ENCODE results near the gene WWOX.

The WWOX gene

GRCh38 chr16:78987666-78988065 lies 888.2 kb downstream of the WWOX start:
- DNase-seq, result no peak

DNA sequence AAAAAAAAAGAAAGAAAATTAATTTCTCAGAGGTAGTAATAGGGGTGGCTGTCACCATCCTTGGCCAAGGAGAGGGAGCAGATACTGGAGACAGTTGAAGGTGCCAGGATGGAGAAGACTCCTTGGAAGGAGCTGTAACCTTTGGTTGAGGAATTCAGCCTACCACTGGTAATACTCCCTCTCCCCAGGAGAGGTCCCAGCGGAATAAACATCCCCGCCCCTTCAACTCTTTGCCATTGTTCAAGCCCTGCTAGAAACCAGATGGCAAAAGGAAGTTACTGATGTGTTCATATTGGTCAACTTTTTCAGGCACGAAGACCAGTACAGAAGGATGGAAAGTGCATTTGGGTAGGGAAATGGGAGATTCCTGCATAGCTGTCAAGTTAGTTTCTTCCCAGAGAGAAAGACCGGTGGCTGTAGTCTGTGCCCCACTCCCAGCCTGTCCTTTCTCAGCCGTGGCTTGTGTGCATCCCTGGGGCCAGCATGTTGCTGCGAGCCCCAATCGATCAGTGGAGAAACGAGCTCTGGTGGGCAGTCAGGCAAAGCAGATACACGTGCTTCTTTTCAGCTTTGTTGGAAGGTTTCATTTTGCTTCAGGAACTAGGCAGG lies 889.0 kb downstream of the WWOX start:
- DNase-seq, result no peak

GRCh38 chr16:78990309-78990701 lies 890.9 kb downstream of the WWOX start:
- no peak for DNase-seq

GRCh38 chr16:78992001-78992400 lies 892.5 kb downstream of the WWOX start:
- DNase-seq, result no peak

GRCh38 chr16:78993346-78993745 lies 893.9 kb downstream of the WWOX start:
- DNase-seq, result no peak

- no peak for DNase-seq
Observed at GRCh38 chr16:78994135-78994745, 894.8 kb downstream of the WWOX start.

DNA sequence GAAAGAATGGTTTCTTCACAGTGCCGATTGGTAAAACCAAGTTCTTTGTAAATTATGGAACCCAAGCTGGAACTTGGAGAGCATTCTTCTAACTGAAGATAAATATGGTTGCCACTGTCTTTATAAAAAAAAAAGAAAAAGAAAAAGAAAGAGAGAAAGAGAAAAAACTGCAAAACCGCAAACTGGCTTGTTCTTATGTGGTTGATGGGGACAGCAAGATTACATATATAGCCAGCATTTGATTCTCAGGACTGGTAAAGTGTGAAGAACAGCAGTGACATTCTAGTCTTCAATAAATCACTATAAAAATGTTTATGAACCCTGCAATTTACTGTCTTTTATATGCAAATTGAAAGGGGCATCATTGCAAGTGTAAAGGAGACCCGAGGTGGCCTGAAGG lies 896.0 kb downstream of the WWOX start:
- DNase-seq, result no peak

- no peak for DNase-seq
Observed at GRCh38 chr16:78996790-78997189, 897.3 kb downstream of the WWOX start.

DNA sequence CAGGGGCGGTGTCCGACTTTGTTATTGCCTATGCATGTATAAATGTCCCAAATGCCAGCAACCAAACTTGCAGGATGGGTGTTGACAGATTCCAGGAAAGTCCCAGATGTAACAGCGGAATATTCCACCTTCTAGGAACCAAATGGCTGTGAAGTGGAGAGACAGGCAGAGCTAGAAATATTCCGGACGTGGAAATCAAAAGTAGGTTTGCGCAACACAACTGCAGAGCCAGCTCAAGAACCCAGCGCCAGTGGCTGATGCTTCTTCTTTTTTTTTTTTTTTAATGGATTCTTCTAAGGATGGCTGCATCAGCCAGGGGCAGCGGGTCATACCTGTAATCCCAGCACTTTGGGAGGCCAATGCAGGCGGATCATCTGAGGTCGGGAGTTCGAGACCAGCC lies 899.4 kb downstream of the WWOX start:
- DNase-seq, result no peak

DNA sequence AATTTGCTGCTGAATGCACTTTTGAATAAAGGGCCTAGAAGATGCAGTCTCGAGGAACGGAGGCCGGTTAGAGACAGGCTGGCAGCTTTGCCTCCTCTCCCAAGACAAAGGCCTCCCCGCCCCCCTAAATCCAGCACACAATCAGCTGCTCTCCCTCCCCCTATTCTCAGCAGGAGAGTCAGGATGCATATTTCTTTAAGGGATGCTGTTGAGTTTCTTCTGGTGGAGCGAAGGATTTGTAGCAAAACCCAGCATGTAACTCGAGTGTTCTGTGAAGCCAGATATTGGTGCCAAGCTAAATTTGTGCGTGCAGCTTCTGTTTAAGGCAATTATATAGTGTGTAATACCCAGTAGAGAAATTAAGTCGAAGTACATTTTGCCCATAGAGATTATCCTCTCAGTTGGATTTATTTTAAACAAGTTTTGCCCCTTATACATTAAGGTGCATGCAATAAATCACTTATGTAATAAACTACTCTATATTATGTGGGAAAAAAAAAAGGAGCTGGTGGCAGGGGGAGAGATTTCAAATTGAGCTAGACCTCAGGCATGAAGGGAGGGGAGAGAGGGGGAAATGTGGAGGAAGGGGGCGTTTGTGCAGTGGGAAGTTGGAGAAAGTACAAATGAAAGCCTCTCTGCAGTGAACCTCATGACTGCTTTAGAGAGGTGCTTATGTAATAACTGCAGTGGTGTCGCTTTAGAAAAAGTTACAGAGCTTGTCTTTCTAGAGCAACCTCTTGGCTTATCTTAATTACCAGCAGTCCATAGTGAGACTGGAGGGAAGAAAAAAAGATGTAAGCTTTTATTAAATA lies 901.9 kb downstream of the WWOX start:
- no peak for DNase-seq

- no peak for DNase-seq
Observed at GRCh38 chr16:79003026-79003609, 903.7 kb downstream of the WWOX start.

- no peak for DNase-seq
Observed at GRCh38 chr16:79004309-79004708, 904.9 kb downstream of the WWOX start.

GRCh38 chr16:79005096-79005495 lies 905.6 kb downstream of the WWOX start:
- DNase-seq, result no peak

DNA sequence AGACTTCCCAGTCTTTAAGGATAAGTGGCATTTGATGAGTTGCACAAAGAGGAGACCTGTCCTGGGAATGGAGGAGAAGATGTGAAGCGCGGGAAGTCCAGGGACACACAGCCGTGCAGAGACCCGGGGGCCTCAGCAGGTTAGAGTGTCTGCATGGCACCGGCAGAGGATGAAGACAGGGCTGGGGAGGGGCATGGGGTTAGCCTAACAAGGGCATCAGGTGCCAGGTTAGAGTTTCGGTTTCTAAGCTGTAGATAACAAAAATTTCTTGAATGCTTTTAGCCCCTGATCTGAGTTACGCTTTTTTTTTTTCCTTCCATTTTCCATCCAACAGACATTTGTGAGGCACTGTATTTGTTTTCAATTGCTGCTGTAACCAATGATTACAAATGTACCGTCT lies 906.8 kb downstream of the WWOX start:
- DNase-seq, result no peak

GRCh38 chr16:79006765-79007164 lies 907.3 kb downstream of the WWOX start:
- DNase-seq, result no peak

DNA sequence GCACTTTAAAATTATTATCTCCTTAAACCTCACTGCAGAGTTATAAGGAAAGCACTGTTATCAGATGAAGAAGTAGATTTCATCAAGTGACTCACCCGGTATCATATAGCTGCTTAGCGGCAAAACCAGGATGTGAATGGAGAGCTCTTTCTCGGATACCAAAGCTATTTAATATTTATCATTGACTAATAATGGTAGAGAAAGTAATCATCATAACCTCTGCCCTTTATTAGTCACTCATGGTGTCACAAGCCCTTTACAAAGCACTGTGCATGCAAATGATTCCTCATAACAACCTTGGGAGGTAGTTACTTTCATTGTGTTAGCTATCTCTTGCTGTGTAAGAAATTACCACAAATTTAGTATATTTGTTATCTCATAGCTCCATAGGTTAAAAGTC lies 908.2 kb downstream of the WWOX start:
- no peak for DNase-seq

GRCh38 chr16:79008036-79008868 lies 908.8 kb downstream of the WWOX start:
- no peak for DNase-seq

DNA sequence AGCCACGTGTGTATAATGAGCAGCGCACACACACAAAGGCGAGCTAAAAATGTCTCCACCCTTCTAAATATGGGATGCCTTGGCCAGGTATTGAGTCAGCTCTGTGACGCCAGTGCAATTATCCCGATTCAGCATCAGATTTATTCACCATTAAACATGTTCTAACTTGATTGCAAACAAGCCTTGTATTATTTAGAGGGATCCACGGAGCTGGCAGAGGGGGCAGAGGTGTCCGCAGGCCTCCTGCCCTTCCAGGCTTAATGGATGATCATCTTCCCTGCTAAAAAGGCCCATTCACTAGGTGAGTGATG lies 909.4 kb downstream of the WWOX start:
- DNase-seq, result no peak

GRCh38 chr16:79009896-79010295 lies 910.4 kb downstream of the WWOX start:
- DNase-seq, result no peak

DNA sequence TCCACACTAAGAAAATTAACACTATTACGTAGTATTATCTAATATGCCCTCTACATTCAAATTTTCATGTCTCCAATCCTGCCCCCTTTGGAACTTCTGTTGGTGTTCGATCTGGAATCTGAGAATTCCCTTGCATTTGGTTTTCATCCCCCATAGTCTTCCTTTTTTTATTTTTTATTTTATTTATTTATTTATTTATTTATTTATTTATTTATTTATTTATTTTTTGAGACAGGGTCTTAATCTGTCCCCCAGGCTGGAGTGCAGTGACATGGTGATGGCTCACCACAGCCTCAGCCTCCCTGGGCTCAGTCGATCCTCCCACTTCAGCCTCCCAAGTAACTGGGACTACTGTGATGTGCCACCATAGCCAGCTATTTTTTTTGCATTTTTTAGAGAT lies 911.8 kb downstream of the WWOX start:
- DNase-seq, result no peak

DNA sequence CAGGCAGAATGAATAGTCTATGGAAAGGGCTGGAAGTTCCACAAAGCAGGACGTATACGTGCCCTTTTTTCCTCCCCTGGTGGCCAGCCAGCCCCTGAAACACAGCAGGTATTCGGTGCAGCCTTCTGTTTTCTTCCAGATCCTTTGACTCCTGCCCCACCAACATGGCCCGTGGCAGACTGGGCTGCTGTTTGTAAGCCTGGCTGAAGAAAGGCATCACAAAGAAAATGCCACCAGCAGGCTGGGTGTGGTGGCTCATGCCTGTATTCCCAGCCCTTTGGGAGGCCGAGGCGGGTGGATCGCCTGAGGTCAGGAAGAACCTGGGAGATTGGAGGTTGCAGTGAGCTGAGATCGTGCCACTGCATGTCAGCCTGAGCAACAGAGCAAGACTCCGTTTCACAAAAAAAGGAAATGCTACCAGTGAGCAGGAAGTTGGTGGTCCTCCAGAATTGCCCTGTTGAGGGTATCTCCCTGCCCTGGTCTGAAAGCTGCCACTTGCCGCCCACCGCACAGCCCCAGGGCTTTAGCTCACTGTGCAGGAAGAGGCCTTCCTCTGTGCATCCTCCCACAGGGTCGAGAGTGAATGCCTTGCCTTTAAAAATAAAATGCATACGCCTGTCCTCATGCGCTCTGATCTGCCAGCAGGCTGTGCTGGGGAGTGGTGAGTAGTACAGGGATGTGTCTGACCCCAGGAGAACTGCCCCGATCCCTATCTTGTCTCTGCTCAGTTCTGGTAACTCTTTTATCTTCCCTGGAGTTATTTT lies 913.4 kb downstream of the WWOX start:
- DNase-seq, result no peak

DNA sequence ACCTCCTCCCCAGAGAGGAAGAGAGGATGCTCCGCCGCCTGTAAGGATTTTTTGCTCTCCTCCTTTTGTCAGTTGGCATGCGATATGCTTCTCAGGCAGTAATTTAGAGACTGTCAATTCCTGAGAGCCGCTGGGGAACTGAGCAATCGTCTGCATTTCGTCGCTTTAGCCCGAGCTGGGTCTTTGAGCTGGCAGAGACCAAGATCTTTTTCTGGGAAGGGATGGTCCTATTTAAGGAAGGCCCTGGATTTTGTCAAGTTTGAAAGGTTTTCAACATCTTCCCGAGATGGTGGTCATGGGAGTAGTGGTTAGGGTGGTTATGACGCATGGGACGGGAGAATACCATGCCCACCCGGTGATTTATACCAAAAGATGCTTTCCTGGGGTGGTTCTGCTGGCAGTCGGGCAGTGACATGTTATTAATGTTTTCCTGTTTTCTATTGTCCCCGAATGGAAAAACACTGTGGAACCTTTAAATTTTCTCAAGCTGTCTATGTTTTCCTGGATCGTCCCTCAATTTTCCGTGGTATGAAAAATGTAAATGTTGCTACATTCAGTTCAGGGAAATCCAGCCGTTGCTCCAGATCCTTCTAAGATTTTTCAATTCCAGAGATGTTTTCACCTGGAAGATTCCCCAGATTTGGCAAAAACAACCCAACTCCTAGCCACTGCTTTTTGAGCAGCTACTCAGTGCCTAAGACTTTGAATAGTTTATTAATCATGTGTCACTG lies 914.6 kb downstream of the WWOX start:
- DNase-seq, result no peak

Measured in NCI-H446 (cell line).